HG03064 (cell line): ENCODE data around the gene BHLHA15.

ENCODE experiments used
- ATAC-seq: cut with Tn5 transposase; IDR thresholded peaks from one replicate; pipeline ENCODE4 v1.9.1; 2021; ENCODE audit warnings: low read depth; ENCODE audit not compliant: unreplicated experiment

BHLHA15 gene

DNA sequence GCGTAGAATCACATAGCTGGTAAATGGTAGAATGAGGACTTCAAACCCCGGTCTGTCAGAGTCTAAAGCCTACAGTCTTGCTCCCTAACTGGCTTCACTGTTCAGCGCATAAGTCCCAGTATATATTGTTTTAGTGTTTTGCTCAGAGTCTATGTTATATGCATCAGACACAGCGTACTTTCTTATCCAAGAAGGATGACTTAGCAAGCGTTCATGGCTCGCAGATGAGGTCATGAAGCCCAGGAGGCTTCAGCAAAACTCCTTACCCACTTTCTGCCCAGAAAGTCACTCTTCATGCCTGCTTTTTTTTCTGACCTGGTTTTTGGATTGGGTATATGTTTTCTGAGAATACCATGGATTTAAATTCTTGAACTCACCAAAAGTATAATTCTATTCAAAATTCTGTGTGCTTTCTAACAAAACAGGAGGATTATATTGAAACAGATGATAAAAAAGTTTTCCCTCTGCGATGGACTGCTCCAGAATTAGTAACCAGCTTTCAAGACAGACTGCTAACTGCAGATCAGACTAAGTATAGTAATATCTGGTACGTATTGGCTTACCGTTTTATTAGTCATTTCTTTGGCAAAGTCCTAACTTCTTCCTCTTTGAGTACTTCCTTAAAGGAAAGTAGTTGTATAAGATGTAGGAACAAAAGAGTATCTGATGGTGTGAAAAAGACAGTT is 24.6 kb upstream of the BHLHA15 start:
- no peak for ATAC-seq

GRCh38 chr7:98187138-98187502 is 24.1 kb upstream of the BHLHA15 start:
- ATAC-seq: no peak

DNA sequence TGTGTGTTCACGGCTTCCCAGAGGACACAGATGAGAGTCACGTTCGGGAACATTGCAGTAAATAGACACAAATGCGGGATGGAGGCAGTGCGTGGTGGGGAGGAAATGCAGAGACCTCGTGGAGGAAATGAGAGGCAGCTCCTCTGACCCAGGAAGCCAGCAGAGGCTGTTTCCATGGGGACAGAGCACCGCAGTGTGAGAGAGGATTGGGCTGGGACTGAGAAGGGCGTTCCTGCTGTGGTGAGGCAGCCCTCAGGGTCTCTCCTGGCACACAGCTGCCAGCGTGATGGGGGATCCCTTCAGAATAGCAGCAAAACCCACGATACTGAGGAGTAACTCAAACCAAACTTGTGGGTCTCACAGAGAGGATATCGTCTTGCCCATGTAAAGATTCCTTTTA is 21.7 kb upstream of the BHLHA15 start:
- no peak for ATAC-seq

- no peak for ATAC-seq
Measured at GRCh38 chr7:98191668-98192431, 19.4 kb upstream of the BHLHA15 start.

DNA sequence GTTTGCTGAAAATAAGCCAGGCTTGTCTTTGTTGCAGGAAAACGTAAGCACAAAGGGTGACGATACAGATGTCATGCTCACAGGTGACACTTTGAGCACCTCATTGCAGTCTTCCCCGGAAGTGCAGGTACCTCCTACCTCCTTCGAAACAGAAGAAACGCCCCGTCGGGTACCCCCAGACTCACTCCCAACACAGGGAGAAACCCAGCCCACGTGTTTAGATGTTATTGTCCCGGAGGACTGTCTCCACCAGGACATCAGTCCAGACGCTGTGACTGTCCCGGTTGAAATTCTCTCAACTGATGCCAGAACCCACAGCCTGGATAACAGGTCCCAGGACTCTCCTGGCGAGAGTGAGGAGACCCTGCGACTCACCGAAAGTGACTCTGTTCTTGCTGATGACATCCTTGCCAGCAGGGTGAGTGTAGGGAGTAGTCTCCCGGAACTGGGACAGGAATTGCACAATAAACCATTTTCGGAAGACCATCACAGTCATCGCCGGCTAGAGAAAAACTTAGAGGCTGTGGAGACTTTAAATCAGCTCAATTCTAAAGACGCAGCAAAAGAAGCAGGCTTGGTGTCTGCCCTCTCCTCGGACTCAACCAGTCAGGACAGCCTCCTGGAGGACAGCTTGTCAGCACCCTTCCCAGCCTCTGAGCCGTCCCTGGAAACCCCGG is 18.3 kb upstream of the BHLHA15 start:
- ATAC-seq: no peak

DNA sequence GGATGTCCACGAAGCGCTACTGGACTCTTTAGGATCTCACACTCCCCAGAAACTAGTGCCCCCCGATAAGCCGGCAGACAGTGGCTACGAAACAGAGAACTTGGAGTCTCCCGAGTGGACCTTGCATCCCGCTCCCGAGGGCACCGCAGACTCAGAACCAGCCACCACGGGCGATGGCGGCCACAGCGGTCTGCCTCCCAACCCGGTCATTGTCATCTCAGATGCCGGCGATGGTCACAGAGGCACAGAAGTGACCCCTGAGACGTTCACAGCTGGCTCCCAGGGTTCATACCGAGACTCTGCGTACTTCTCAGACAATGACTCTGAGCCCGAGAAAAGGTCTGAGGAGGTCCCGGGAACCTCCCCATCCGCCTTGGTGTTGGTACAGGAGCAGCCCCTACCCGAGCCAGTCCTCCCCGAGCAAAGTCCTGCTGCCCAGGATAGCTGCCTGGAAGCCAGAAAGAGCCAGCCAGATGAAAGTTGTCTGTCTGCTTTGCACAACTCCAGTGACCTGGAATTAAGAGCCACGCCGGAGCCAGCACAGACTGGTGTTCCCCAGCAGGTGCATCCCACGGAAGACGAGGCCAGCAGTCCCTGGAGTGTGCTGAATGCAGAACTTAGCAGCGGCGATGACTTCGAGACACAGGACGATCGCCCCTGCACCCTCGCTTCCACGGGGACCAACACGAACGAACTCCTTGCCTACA is 17.6 kb upstream of the BHLHA15 start:
- no peak for ATAC-seq

DNA sequence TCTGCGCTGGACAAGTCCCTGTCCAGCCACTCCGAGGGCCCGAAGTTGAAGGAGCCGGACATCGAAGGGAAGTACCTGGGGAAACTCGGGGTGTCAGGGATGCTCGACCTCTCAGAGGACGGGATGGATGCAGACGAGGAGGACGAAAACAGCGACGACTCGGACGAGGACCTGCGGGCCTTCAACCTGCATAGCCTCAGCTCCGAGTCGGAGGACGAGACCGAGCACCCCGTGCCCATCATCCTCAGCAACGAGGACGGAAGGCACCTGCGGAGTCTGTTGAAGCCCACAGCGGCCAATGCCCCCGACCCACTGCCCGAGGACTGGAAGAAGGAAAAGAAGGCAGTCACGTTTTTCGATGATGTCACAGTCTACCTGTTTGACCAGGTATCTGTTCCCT is 17.1 kb upstream of the BHLHA15 start:
- no peak for ATAC-seq

DNA sequence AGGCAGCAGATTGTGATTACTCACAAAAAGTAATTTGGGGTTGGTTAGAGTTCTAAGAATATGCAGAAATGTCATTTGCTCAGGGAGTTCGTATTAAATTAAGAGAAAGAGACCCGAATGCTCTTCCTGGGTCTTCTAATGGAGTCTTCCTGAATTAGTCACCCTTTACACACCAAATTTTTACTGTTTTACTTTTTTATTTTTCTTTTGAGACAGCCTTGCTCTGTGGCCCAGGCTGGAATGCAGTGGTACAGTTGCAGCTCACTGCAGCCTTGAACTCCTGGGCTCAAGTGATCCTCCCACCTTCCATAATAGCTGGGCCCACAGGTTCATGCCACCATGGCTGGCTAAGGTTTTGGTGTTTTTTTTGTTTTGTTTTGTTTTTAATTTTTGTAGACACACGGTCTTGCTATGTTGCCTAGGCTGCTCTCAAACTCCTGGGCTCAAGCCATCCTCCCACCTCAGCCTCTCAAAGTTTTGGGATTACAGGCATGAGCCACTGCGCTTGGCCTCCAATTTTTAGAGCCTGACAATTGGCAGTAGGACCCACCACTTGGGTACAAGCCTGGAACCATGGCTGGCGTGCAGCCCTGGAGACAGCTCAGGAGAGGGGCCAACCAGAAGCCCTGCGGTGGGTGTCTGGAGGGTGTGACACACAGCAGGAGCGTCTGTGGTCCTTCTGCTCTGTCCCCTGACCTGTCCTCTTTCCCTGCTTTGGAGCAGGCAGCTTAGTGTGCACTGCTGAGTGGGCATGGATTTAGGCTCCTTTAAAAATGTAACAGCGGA is 16.4 kb upstream of the BHLHA15 start:
- ATAC-seq: no peak

GRCh38 chr7:98196706-98197605 is 14.3 kb upstream of the BHLHA15 start:
- ATAC-seq: no peak

- no peak for ATAC-seq
Measured at GRCh38 chr7:98199131-98199530, 12.1 kb upstream of the BHLHA15 start.

DNA sequence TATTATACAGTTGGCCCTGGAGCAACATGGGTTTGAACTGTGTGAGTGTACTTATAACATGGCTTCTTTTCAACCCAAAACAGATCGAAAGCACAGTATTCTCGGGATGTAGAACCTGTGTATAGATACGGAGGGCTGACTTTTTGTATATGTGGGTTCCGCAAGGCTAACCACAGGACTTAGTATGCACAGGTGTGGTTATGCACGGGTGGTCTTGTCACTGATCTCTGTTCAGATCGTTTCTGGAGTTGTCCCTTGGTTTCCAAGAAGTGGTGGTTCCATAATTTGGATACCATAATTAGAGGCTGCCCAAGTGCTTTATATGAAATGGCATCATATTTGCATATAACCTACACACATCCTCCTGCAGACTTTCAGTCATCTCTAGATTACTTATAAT is 10.9 kb upstream of the BHLHA15 start:
- ATAC-seq: peak; percentile 36

DNA sequence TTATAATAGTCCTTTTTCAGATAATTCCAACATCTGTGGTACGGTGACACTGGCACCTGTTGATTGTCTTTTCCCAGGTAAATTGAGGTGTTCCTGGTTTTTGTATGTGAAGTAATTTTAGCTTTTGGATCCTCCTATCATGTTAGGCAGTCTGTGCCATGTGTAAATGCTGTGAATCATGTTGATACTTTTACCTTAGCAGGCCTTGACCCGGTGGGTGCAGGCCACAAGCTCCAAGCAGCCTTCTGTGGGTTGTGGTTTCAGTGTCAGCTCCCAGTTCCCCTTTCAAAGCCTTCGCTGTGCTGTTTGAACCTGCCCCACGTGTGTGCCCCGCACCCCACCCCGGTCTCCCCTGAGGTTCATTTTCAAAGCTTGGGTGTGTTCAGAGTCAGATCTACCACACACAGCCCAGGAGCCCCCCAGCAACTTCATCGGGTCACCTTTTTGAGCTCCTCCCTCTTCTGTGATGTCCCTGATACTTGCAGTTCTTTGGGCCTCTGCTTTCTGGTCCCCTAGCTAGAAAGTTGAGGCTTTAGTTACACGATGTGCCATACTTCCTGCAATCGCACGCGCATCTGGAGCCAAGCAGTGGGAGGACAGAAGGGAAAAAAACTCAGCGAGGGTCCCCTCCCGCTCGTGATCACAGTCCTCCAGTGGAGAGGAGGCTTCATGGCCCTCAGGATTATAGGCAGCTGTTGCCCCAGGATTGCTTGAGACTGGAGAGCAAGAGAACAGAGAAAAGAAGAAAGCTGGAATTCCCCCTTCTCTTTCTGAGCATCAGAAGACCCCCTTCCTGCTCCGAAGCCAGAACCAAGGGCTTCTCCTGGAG is 8.7 kb upstream of the BHLHA15 start:
- ATAC-seq: peak; percentile 89

DNA sequence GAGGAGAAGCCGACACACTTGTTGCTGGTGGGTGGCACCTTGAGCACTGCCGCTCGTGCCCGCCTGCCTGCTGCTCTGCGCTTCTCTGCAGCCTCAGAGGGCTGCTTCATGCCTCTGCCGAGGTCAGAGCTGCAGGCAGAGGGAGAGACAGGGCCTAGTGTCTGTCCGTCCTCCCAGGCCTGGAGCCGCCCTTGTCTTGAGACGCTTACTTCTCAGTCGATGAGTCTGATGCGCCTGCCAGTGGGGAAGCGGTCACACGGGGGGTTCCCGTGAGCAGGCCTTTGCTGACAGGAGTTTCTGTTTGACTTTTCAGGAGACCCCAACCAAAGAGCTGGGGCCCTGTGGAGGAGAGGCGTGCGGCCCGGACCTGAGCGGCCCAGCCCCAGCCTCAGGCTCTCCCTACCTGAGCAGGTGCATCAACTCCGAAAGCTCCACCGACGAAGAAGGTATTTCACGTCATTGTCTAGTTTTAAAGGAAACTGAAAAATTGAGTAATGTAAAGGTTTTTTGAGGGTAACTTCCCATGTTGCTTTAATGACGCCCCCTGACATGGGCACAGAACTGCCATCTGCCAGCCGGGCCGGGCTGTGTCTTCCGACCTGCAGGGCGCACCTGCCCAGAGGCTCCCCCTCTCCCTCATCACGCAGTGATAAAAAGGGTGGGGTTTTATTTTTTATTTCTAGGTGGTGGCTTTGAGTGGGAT is 7.8 kb upstream of the BHLHA15 start:
- no peak for ATAC-seq

DNA sequence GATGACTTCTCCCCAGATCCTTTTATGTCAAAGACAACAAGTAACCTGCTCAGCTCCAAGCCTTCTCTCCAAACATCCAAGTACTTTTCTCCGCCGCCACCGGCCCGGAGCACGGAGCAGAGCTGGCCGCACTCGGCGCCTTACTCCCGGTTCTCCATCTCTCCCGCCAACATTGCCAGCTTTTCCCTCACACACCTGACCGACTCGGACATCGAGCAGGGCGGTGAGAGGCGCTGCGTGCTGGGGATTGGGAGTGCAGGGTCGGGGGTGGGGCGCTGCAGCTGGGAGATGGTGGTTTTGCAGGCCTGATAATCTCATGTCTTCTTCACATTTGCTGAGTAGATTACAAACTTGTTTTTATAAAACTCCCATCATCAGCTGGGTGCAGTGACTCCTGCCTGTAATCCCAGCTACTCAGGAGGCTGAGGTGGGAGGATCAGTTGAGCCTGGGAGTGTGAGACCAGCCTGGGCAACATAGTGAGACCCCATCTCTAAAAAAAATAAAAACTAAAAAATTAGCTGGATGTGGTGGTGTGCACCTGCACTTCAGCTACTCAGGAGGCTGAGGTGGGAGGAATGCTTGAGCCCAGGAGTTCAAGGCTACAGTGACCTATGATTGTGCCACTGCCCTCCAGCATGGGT is 7.2 kb upstream of the BHLHA15 start:
- ATAC-seq: no peak

- no peak for ATAC-seq
Measured at GRCh38 chr7:98204670-98205069, 6.6 kb upstream of the BHLHA15 start.

DNA sequence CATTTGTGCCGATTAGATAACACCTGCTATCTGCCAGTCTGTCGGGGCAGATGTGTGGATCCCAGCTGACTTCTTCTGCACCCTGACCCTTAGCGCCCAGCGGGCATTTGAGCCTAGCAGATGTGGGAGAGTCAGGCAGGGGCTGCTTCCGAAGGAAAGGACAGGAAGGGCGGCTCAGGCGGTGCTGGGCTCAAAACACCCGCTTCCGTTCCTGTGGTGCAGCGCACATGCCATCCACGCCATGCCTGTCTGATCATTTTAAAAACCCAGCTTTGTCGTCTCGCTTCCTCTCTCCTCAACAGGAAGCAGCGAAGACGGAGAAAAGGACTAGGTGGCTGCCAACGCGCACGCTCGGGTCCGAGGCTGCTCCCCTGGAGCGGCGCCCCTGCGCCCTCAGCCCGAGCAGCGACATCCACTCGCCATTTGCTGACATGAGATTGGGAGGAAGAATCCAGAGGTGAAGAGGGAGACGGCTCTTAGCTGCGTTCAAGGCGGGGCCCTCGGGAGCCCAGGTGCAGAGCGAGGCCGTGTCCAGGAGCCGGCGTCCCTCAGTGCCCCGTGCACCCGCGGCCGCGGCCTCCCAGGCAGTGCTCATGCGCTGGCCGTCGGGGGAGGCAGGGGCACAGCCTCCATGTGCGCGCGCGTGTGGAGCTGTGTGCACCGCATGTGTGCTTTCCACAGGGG is 5.9 kb upstream of the BHLHA15 start:
- no peak for ATAC-seq
